GM19438 (cell line): ENCODE measurements around the gene ALPL.
"Not testable (repeated sequence)": the region's sequence is repeated elsewhere in the genome, so short reads cannot be mapped to it uniquely, and the experiment has no call there.

ENCODE experiments used
- ATAC-seq: cut with Tn5 transposase; IDR thresholded peaks from one replicate; pipeline ENCODE4 v1.9.1; 2021; ENCODE audit warnings: low read depth; ENCODE audit not compliant: unreplicated experiment

The ALPL gene

DNA sequence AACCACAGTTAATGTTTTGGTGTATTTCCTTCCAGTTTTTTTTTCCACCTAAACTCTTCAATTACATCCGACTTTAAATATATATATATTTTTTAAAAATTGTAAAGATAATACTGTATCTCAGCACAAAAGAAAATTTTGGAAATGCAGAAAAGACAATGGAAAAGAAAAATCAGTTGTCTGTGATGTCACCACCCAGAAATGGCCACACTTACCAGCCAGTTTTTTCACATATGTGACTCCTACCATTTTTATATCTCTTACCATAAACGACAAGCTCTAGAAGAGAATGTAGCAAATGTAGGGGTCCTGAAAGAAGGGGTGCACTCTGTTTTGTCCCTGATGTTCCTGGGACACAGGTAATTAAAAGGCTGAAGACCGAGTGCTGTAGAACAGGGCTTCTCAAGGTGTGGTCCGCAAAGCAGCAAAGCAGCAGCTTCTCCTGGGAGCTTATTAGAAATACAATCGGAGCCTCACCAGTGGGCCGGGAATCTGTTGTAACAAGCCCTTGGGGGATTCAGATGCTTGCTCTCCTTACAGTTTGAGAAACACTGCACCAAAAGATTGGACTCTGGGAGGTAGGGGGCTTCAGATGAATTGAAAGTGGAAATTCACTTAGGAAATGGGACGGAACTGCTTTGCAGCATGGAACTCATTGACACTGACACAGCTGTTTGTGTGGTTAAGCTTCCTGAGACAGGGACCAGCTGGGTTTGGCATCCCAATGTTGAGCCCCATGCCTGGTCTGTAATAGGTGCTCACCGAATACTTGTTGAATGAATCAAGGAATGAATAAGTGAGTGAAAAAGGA lies 44.1 kb downstream of the ALPL start:
- no peak for ATAC-seq

DNA sequence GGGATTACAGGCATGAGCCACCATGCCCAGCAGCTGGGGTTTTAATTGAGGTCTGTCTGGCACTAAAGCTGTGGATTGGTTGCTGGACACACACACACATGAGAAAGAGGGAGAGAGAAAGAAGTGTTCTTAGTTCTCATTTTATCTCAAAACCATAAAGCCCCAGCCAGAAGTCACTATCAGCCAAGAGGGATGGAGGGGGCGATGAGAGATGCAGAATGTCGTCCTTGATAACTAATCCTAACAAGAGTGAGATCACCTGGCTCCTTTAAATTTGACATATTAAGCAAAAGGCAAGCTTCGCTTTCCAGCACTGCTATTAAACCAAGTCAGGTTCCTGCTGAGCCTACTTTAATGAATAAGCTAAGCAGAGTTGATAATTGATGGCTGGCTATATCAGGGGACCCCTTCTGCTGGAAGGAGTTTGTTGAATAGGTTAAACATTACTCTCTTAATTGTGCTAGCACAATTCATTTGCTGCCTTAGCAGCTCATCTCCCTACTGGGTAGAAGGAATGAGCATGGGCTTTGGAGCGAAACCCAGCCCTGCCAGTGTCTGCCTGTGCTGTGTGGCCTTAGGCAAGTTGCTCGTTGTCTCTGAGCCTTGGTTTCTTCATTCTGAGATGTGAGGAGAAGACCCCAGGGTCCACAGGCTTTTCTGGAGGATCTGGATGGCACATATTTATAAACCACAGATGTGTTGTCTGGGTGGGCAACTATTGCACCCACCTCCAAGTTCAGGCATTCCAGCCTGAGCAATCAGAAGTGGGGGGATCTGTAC lies 50.8 kb downstream of the ALPL start:
- no peak for ATAC-seq

GRCh38 chr1:21560916-21561638 lies 51.9 kb downstream of the ALPL start:
- ATAC-seq: no peak

DNA sequence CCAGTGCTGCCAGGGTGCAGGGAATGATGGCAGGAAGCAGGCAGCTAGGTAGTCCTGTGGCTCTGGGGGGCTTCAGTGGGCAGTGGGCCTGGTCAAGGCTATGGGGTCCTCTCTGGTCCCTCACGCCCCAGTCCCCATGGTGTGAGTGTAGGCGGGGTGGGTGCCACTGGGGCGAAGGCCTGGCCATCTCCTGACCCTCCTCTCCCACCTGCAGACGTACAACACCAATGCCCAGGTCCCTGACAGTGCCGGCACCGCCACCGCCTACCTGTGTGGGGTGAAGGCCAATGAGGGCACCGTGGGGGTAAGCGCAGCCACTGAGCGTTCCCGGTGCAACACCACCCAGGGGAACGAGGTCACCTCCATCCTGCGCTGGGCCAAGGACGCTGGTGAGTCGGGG lies 53.7 kb downstream of the ALPL start:
- ATAC-seq: no peak

DNA sequence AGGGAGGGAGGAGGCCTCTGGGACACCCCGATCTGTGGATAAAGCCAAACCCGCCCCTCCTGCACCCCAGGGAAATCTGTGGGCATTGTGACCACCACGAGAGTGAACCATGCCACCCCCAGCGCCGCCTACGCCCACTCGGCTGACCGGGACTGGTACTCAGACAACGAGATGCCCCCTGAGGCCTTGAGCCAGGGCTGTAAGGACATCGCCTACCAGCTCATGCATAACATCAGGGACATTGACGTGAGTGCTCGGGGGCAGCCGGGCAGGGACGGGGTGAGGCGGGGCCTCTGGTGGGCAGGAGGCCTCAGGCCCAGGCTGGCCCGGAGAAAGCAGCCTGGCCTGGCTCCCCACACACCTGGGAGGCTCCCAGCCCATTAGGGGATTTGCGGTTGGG lies 54.7 kb downstream of the ALPL start:
- no peak for ATAC-seq

- no peak for ATAC-seq
Observed at GRCh38 chr1:21564521-21565095, 55.4 kb downstream of the ALPL start.

- no peak for ATAC-seq
Observed at GRCh38 chr1:21565285-21565684, 56.1 kb downstream of the ALPL start.

DNA sequence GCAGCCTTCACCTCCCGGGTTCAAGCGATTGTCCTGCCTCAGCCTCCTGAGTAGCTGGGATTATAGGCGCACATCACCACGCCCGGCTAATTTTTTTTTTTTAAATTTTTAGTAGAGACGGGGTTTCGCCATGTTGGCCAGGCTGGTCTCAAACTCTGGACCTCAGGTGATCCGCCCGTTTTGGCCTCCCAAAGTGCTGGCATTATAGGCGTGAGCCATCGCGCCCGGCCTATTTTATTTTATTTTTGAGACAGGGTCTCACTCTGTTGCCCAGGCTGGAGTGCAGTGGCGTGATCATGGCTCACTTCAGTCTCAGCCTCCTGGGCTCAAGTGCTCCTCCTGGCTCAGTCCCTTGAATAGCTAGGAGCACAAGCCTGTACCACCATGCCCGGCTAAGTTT lies 57.1 kb downstream of the ALPL start:
- not testable (repeated sequence) for ATAC-seq

DNA sequence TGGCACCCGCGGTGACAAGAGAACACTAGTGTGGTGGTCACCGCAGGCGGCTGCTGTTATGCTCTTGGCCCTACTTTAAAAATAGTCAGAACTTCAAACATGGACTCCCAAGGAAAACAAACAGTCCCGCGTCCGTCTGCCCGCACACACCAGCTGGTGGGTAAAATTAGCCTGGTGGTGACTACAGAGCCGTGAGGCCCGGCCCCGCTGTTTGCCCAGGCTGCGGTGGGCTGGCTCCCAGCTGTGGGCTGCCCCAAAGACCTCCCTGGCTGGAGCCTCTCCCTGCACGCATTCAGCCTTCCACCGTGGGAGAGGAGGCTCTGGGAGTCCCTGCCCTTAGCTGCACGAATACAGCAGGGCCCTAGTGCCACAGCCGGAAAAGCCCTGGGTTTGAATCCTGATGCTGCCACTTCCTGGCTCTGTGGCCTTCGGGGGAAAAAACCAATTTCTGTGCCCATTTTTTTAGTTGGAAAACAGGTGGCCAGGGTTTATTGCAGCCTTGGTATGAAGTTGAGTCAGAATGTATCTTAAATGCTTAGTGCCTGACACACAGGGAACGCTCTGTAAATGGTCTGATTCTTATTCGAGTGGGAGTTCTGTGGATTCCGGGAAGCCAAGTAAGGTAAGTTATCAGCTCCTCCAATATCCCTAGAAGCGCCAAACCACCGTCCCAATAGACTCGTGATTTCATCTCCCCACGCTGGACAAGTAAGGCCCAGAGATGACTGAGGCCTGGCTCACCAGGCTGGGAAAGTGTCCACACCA lies 58.2 kb downstream of the ALPL start:
- ATAC-seq: no peak

DNA sequence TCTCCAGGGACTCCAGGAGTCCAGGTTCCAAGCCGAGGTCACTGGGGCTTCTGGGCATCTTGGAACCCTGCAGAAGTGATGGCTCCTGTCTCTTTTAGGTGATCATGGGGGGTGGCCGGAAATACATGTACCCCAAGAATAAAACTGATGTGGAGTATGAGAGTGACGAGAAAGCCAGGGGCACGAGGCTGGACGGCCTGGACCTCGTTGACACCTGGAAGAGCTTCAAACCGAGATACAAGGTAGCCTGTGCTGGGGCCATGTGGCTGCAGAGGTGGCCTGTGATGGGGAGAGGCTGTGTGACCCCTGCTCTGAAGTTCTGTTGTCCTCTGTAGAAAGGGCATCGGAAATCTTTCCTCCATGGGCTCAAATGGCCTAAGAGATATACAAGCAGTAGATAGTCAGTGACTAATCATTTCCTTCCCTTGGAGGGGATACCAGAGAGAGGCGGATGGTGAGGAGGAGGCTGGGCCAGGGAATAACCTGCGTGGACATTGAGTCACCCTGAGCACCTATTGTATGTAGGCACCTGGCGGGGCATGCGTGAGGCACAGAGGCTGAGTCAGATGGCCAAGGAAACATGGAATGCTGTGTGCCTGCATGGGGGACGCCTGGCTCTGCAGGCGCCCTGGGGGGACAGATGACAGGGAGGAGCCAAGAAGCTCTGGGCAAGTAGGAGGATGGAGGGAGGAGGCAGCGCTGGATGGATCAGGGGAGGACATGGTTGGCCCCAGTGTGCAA lies 59.0 kb downstream of the ALPL start:
- no peak for ATAC-seq

GRCh38 chr1:21568809-21569385 lies 59.7 kb downstream of the ALPL start:
- no peak for ATAC-seq

- ATAC-seq: no peak
Observed at GRCh38 chr1:21569820-21570527, 60.8 kb downstream of the ALPL start.

GRCh38 chr1:21570528-21570875 lies 61.3 kb downstream of the ALPL start:
- no peak for ATAC-seq

GRCh38 chr1:21570885-21571284 lies 61.7 kb downstream of the ALPL start:
- ATAC-seq: no peak

- ATAC-seq: no peak
Observed at GRCh38 chr1:21572221-21572620, 63.0 kb downstream of the ALPL start.

- ATAC-seq: no peak
Observed at GRCh38 chr1:21572735-21573277, 63.6 kb downstream of the ALPL start.

- no peak for ATAC-seq
Observed at GRCh38 chr1:21573475-21573874, 64.3 kb downstream of the ALPL start.

DNA sequence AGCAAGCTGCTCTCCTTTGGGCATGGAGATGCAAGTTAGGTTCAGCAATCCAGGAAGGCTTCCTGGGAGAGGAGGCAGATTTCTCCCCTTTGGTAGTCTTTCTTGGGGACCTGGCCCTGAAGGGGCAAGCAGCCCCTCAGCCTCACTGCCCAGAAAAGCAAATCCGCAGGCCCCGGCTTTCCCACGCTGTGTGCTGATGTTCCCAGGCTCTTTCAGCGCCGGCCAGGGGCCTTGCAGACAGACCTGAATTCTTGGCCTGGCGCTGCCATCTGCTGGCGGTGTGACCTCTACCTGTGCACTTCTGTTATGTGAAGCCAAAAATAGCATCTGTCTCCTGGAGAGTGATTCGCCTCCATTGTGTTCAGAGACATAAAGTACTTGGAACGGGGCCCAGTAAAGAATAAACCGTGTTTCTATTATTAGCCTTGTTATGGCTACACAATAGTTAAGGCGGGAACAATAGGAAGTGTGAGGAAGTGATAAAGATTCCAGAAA lies 64.8 kb downstream of the ALPL start:
- ATAC-seq: no peak
